HG02981 (cell line): ENCODE data around the gene SUGCT.
"Not testable (repeated sequence)": the region's sequence is repeated elsewhere in the genome, so short reads cannot be mapped to it uniquely, and the experiment has no call there.

ENCODE experiments used
- ATAC-seq: cut with Tn5 transposase; IDR thresholded peaks from one replicate; pipeline ENCODE4 v1.9.1; 2021; ENCODE audit warnings: mild to moderate bottlenecking, moderate library complexity; ENCODE audit not compliant: unreplicated experiment

SUGCT gene

GRCh38 chr7:40199076-40199802 lies 64.4 kb downstream of the SUGCT start:
- no peak for ATAC-seq

- ATAC-seq, result no peak
Measured at GRCh38 chr7:40200791-40201190, 66.0 kb downstream of the SUGCT start.

GRCh38 chr7:40202851-40203250 lies 68.0 kb downstream of the SUGCT start:
- ATAC-seq, result no peak

- no peak for ATAC-seq
Measured at GRCh38 chr7:40204581-40204980, 69.8 kb downstream of the SUGCT start.

- no peak for ATAC-seq
Measured at GRCh38 chr7:40205992-40206391, 71.2 kb downstream of the SUGCT start.

GRCh38 chr7:40211276-40212003 lies 76.6 kb downstream of the SUGCT start:
- ATAC-seq, result no peak

GRCh38 chr7:40213291-40213690 lies 78.5 kb downstream of the SUGCT start:
- ATAC-seq, result no peak

- no peak for ATAC-seq
Measured at GRCh38 chr7:40213856-40214255, 79.1 kb downstream of the SUGCT start.

GRCh38 chr7:40218612-40219011 lies 83.8 kb downstream of the SUGCT start:
- not testable (repeated sequence) for ATAC-seq

- no peak for ATAC-seq
Measured at GRCh38 chr7:40219917-40220316, 85.1 kb downstream of the SUGCT start.

- no peak for ATAC-seq
Measured at GRCh38 chr7:40220421-40220911, 85.7 kb downstream of the SUGCT start.

GRCh38 chr7:40221836-40222235 lies 87.0 kb downstream of the SUGCT start:
- no peak for ATAC-seq

- no peak for ATAC-seq
Measured at GRCh38 chr7:40223451-40224127, 88.8 kb downstream of the SUGCT start.

- no peak for ATAC-seq
Measured at GRCh38 chr7:40230101-40230500, 95.3 kb downstream of the SUGCT start.

- ATAC-seq, result no peak
Measured at GRCh38 chr7:40231796-40232195, 97.0 kb downstream of the SUGCT start.

GRCh38 chr7:40232242-40232893 lies 97.6 kb downstream of the SUGCT start:
- ATAC-seq, result no peak

- no peak for ATAC-seq
Measured at GRCh38 chr7:40234046-40234445, 99.2 kb downstream of the SUGCT start.

- no peak for ATAC-seq
Measured at GRCh38 chr7:40234666-40235065, 99.9 kb downstream of the SUGCT start.

GRCh38 chr7:40237731-40238130 lies 102.9 kb downstream of the SUGCT start:
- no peak for ATAC-seq

GRCh38 chr7:40239755-40240303 lies 105.0 kb downstream of the SUGCT start:
- ATAC-seq, result no peak

- no peak for ATAC-seq
Measured at GRCh38 chr7:40243076-40243475, 108.3 kb downstream of the SUGCT start.
